Loucy (cell line): ENCODE measurements around the gene PTPRN2.

Experiments used
- H2AFZ ChIP-seq: fragments of 200-600 bp; sonication (generic); 2 replicates; pipeline ENCODE4 v1.6.0; 2016; ENCODE audit warnings: antibody characterized with exemption, mild to moderate bottlenecking, low read length, moderate library complexity
- H3F3A ChIP-seq: fragments of 200-600 bp; 2 replicates; pipeline ENCODE4 v1.6.0; 2016; ENCODE audit warnings: antibody characterized with exemption, low read depth, mild to moderate bottlenecking
- H3K27me3 ChIP-seq: fragments of 200-600 bp; sonication (generic); 2 replicates; pipeline ENCODE4 v1.6.1; 2014; ENCODE audit warnings: low read length, mild to moderate bottlenecking; ENCODE audit not compliant: insufficient read depth, poor library complexity, severe bottlenecking
- H3K36me3 ChIP-seq: fragments of 200-600 bp; sonication (generic); 2 replicates; pipeline ENCODE4 v1.6.1; 2016; ENCODE audit warnings: low read length; ENCODE audit not compliant: insufficient read depth
- H3K4me1 ChIP-seq: fragments of 200-600 bp; sonication (generic); 2 replicates; pipeline ENCODE4 v1.5.1; 2014; ENCODE audit warnings: low read length, mild to moderate bottlenecking; ENCODE audit not compliant: insufficient read depth, poor library complexity, severe bottlenecking
- H3K4me2 ChIP-seq: fragments of 200-600 bp; sonication (generic); 2 replicates; pipeline ENCODE4 v1.6.0; 2014; ENCODE audit warnings: antibody characterized with exemption, low read length, low read depth, mild to moderate bottlenecking; ENCODE audit not compliant: poor library complexity, severe bottlenecking
- H3K4me3 ChIP-seq: fragments of 200-600 bp; sonication (generic); 2 replicates; pipeline ENCODE4 v1.5.1; 2014; ENCODE audit warnings: low read length, mild to moderate bottlenecking, mixed read lengths; ENCODE audit not compliant: poor library complexity, severe bottlenecking
- H3K79me2 ChIP-seq: fragments of 200-600 bp; sonication (generic); 2 replicates; pipeline ENCODE4 v1.6.1; 2014; ENCODE audit warnings: low read length; ENCODE audit not compliant: insufficient read depth
- H3K9ac ChIP-seq: fragments of 200-600 bp; sonication (generic); 2 replicates; pipeline ENCODE4 v1.6.0; 2014; ENCODE audit warnings: mild to moderate bottlenecking, low read depth, low read length, moderate library complexity; ENCODE audit not compliant: poor library complexity, severe bottlenecking
- H3K9me2 ChIP-seq: fragments of 200-600 bp; sonication (generic); replicated peaks from 2 replicates; pipeline ENCODE4 v1.6.1; 2016; ENCODE audit warnings: low read depth, low read length, mixed read lengths
- H3K9me3 ChIP-seq: fragments of 200-600 bp; sonication (generic); 2 replicates; pipeline ENCODE4 v1.6.1; 2014; ENCODE audit warnings: mild to moderate bottlenecking, antibody characterized with exemption, low read length, low read depth; ENCODE audit not compliant: insufficient read depth
- H4K20me1 ChIP-seq: fragments of 200-600 bp; sonication (generic); 2 replicates; pipeline ENCODE4 v1.6.0; 2014; ENCODE audit warnings: antibody characterized with exemption, low read length, mild to moderate bottlenecking; ENCODE audit not compliant: insufficient read depth, poor library complexity, severe bottlenecking
- CTCF ChIP-seq: fragments of 200-600 bp; sonication (generic); conservative IDR thresholded peaks from 2 replicates; pipeline ENCODE4 v1.5.1; 2014; ENCODE audit warnings: mild to moderate bottlenecking, antibody characterized with exemption, low read length
- EZH2phosphoT487 ChIP-seq: fragments of 200-600 bp; IDR thresholded peaks from 2 replicates; pipeline ENCODE4 v1.6.1; 2018; ENCODE audit warnings: antibody characterized with exemption, mild to moderate bottlenecking, moderate library complexity, borderline replicate concordance

The PTPRN2 gene

DNA sequence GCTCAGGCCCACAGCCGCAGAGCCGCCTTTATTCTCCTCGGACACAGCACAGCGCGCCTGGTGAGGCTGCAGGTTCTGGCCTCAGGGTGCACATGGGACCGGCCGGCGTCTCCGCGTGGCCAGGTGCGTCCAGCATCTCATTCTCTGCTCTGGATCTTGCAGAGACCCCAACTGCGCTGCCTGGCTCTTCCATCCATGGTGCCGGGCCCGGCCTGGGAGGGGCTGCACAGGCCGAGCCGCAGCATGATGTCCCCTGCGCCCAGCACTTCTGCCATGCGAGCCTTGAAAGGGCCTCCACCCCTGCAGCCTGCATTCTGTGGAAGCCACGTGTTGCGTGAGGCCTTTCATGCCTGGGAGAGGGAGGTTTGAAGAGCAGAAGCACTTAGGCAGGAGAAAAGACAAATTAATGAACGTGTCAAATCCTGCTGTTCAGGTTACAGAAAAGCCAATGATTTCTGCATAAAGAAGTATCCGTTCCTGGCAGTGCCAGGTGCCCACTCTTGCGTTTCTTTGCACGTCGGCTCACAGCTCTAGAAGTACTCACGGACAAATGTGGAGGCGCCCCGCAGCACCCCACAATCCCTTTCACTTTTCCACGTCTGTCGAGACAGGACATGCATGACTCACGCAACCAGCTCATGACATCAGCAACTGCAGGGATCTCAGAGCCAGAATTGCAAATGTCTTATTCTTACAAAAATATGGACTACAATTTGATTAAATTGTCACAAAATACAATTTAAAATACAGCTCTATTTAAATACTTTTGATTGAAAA, 679.4 kb downstream of the PTPRN2 start:
- Histone ChIP-seq H4K20me1 (no peaks in the 10 kb centered on the region), H3K27me3 (no peaks in the 10 kb centered on the region), H3K4me1 (no peaks in the 10 kb centered on the region), H3K9ac (no peak overlapping the region), H3K36me3 (no peaks in the 10 kb centered on the region), H2AFZ (no peak overlapping the region), H3K4me3 (no peak overlapping the region), H3K4me2 (no peak overlapping the region), H3K9me3 (no peaks in the 10 kb centered on the region; the same call in none of the 2 replicates), H3K79me2 (no peaks in the 10 kb centered on the region), H3K9me2 (no peaks in the 10 kb centered on the region), H3F3A (no peaks in the 10 kb centered on the region)
- TF ChIP-seq EZH2phosphoT487 (no peak), CTCF (no peak)

DNA sequence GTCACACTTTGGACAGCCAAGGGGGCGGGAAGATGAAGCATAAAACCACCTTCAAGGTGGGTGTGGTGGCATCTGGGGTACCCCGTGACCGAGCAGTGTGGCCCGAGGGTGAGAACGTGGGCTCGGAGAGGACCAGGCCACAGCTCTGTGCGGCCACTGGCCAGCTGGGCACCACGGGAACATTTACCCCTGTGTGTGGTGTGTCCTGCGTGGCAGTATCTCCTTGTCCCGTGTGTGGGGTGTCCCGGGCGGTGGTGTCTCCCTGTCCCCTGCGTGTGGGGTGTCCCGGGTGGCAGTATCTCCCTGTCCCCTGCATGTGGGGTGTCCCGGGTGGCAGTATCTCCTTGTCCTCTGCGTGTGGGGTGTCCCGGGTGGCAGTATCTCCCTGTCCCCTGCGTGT, 680.5 kb downstream of the PTPRN2 start:
- H3F3A ChIP-seq, result no peaks in the 10 kb centered on the region
- no peaks in the 10 kb centered on the region for H3K4me1 ChIP-seq
- no peaks in the 10 kb centered on the region for H3K27me3 ChIP-seq
- no peak overlapping the region for H3K4me2 ChIP-seq
- no peak for TF ChIP-seq EZH2phosphoT487
- no peak for TF ChIP-seq CTCF
- H3K79me2 ChIP-seq, result no peaks in the 10 kb centered on the region
- no peak overlapping the region for H2AFZ ChIP-seq
- no peaks in the 10 kb centered on the region for H3K36me3 ChIP-seq
- no peak overlapping the region for H3K9ac ChIP-seq
- H3K4me3 ChIP-seq, result no peak overlapping the region
- H3K9me2 ChIP-seq, result no peaks in the 10 kb centered on the region
- no peaks in the 10 kb centered on the region for H4K20me1 ChIP-seq
- no peaks in the 10 kb centered on the region; the same call in 1 of the 2 replicates for H3K9me3 ChIP-seq

DNA sequence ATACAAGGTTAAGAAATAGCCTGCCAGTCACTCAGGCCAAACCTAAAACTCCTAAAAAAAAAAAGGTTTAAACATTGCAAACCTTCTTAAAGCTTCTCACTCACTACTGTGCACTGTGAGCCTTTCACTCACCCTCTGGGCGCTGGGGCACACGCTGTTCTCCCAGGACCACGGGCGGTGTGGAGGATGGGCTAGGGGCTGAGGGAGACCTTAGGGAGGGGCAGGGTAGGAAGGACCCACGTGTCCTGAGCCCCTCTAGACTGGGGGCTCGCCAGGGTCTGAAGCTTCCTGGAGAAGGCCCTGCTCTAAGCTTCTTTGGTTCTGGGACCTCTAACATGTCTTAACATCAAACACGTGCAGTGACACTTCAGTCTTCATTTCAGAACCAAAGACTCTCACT, 681.0 kb downstream of the PTPRN2 start:
- Histone ChIP-seq H3K27me3 (no peaks in the 10 kb centered on the region), H3K79me2 (no peaks in the 10 kb centered on the region), H3F3A (no peaks in the 10 kb centered on the region), H3K4me2 (no peak overlapping the region), H2AFZ (no peak overlapping the region), H3K4me3 (no peak overlapping the region), H3K9me2 (no peaks in the 10 kb centered on the region), H3K36me3 (no peaks in the 10 kb centered on the region), H3K9ac (no peak overlapping the region), H3K9me3 (no peaks in the 10 kb centered on the region; the same call in 1 of the 2 replicates), H3K4me1 (no peaks in the 10 kb centered on the region), H4K20me1 (no peaks in the 10 kb centered on the region)
- TF ChIP-seq CTCF (no peak), EZH2phosphoT487 (no peak)
